NAMALWA (cell line): ENCODE results near the gene BCL3.
A peak's percentile ranks its signal among the peaks of the same experiment; 100 is the strongest.
"Not testable (repeated sequence)": the region's sequence is repeated elsewhere in the genome, so short reads cannot be mapped to it uniquely, and the experiment has no call there.

Experiments used
- DNase-seq: peaks from one replicate; pipeline ENCODE4 v3.0.0-alpha.2; 2015; ENCODE audit warnings: low spot score

The BCL3 gene

DNA sequence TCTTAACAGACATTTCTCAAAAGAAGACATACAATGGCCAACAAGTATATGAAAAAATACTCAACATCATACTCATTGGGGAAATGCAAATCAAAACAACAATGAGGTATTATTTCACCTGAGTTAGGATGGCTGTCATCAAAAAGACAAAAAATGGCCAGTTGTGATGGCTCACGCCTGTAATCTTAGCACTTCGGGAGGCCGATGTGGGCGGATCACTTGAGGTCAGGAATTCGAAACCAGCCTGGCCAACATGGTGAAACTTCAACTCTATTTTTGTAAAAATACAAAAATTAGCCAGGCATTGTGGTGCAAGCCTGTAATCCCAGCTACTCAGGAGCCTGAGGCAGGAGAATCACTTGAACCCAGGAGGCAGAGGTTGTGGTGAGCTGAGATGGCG, 27.6 kb upstream of the BCL3 start:
- no peak for DNase-seq

DNA sequence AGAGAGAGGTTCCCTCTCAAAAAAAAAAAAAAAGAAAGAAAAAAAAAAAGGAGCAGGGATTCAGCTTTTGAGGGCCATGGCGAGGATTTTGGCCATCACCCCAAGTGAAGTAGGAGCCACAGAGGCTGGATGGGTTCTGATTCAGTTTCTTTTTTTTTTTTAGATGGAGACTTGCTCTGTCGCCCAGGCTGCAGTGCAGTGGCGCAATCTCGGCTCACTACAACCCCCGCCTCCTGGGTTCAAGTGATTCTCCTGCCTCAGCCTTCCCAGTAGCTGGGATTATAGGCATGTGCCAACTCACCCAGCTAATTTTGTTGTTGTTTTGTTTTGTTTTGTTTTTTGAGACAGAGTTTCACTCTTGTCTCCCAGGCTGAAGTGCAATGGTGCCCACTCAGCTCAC, 27.1 kb upstream of the BCL3 start:
- not testable (repeated sequence) for DNase-seq

GRCh38 chr19:44722131-44723121, 26.1 kb upstream of the BCL3 start:
- DNase-seq = no peak

DNA sequence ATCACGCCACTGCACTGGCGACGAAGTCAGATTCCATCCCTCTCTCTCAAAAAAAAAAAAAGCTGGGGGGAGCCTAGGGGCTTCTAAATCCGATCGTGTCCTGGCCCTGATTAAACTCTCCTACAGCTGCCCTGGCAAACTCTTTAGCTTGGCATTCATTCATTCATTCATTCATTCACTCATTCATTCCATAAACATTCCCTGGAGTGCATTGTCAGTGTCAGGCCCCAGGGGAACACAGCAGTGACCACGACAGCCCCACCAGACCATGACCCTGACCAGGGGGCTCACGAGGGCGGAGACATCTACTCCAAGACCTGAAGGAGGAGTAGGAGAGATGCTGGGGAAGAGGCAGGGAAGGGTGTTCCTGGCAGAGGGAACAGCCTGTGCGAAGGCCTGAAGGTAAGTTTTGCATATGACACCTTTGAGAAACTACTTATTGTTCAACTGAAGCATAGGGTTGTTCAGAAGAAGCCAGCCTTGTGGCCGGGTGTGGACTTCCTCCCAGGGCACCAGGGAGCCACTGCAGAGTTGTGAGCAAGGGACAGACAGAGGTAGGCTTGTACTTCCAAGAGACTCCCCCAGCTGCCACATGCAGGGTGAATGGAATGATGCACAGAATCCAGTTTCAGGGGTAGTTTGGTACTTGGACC, 25.1 kb upstream of the BCL3 start:
- DNase-seq = no peak

DNA sequence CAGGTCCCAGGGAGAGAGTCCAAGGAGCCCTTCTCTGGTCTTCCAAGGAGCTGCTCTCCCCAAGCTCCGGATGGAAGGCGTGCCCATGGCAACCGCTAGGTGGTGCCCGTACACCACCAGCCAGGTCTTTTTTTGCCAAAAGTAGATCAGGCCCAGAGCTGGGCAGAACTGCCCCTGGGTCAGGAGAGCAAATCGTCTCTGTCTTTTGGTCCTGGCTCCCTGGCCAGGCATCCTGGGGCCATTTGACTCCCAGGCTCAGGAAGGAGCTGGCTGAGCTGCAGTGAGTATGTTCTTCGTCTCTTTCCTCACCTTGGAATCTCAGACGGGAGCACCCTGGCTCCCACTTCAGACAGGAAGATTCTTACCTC, 24.6 kb upstream of the BCL3 start:
- peak; percentile 85 for DNase-seq

DNA sequence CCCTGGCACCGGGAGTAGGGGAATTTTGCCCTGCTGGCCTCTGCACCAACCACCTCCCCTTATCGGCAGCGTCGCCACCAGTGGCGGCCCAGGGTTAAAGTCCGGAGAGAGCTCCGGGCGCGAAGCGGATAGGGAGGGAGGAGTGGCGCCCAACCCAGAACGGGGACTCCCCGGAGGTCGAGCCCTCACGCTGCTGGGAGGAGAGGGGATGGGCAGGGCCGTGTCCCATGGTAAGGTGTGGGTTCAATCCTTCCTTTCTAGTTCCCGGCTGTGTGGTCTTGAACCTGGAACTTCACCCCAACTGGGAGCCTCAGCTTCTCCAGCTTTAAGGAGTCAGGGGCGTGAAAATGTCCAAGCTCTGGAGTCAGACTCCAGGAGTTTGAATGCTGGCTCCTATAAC, 23.3 kb upstream of the BCL3 start:
- DNase-seq = no peak

- DNase-seq = no peak
Observed at GRCh38 chr19:44725684-44726083, 22.8 kb upstream of the BCL3 start.

DNA sequence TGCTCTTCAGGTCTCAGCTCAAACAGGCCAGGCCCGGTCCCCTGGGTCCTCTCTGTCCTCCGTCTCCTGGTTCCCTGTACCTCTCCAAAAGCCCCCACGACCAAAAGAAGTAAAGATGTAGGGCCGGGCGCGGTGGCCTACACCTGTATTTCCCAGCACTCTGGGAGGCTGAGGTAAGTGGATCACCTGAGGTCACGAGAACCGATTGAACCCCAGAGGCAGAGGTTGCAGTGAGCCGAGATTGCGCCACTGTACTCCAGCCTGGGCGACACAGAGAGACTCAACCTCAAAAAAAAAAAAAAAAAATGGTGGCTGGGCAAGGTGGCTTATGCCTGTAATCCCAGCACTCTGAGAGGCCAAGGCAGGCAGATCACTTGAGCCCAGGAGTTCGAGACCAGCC, 22.0 kb upstream of the BCL3 start:
- no peak for DNase-seq

DNA sequence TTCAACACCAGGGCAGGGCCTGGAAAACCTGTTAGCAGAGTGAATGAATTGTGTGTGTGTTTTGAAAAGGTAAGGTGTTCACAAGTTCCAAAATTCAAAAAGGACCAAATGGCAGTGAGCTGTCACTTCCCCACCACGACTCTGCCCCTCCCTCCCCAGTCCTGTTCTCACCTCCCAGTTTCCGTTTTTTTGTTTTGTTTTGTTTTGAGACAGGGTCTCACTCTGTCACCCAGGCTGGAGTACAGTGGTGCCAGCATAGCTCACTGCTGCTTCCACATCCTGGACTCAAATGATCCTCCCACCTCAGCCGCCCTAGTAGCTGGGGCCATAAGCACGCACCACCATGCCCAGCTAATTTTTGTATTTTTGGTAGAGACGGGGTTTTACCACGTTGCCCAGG, 20.3 kb upstream of the BCL3 start:
- no peak for DNase-seq

DNA sequence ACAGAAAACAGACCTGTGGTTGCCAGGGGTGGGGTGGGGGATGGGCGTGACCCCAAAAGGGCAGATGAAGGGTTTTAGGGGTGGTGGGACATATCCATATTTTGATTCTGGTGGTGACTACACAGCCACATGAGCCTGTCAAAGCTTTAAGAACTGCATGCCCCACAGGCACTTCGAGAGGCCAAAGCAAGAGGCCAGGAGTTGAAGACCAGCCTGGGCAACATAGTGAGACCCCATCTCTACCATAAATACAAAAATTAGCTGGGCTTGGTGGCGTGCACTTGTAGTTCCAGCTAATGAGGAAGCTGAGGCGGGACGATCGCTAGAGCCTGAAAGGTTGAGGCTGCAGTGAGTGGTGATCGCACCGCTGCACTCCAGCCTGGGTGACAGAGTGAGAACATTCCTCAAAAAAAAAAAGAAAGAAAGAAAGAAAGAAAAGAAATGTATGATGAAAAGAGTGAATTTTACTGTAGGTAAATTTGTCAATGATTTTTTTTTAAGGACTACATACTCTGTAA, 18.9 kb upstream of the BCL3 start:
- DNase-seq = no peak

- DNase-seq = no peak
Observed at GRCh38 chr19:44731081-44731480, 17.4 kb upstream of the BCL3 start.

GRCh38 chr19:44731622-44732021, 16.9 kb upstream of the BCL3 start:
- DNase-seq = no peak

GRCh38 chr19:44732235-44733014, 16.1 kb upstream of the BCL3 start:
- DNase-seq = no peak

GRCh38 chr19:44734357-44734756, 14.2 kb upstream of the BCL3 start:
- DNase-seq = no peak

DNA sequence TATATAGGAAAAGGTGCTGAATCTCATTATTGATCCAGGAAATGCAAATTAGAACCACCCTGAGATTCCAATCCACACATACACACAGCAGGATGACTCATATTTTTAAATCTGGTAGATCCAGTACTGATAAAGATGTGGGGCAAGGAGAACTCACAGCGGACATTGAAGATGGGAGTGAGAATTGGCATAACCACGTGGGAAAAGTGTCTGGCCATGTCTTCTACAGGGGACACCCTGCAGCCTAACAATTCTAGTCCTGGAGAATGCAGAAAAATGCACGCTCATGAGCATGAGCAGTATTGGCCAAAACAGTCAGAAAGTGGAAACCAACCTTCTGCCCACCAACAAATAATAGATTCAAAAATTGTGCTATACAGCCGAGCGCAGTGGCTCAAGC, 13.5 kb upstream of the BCL3 start:
- no peak for DNase-seq

- DNase-seq = no peak
Observed at GRCh38 chr19:44737238-44738071, 11.1 kb upstream of the BCL3 start.

DNA sequence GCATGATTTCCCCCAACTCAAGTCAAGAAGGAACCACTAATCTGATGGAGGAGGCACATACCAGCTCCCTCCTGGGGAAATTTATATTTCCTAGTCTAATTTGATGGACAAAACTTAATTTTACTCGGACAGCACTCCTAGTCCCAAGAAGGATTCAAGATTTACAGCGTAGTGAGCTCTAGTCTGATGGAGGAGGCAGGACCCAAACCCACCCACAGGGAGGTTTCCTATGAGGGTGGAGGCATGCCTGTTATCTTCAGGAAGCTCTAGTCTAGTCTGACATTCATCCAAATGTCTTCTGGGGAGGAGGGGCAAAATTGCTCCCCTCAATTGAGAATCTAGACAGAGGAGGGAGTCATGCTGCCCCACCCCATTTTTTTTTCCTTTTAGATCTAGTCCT, 10.4 kb upstream of the BCL3 start:
- DNase-seq = no peak

- no peak for DNase-seq
Observed at GRCh38 chr19:44738603-44739558, 9.6 kb upstream of the BCL3 start.

- DNase-seq = peak; percentile 61
Observed at GRCh38 chr19:44740351-44740824, 8.1 kb upstream of the BCL3 start.

- no peak for DNase-seq
Observed at GRCh38 chr19:44741258-44741731, 7.2 kb upstream of the BCL3 start.
